Posterior vena cava (tissue), 2 donors: ENCODE data around the gene FBF1. TPM values are rescaled to one million over a fixed set of nuclear protein-coding genes. Genes with fewer than 3 reads are reported as not detected.
"Not testable (repeated sequence)": the region's sequence is repeated elsewhere in the genome, so short reads cannot be mapped to it uniquely, and the experiment has no call there.

ENCODE experiments used
- DNase-seq: peaks from one replicate; pipeline ENCODE4 v3.0.0-alpha.2; 2020; ENCODE audit warnings: low spot score
- intact Hi-C, 2 donors: fragments of 100-400 bp; cut with DNase I; formaldehyde crosslinking; loops; one replicate each; pipeline versions ENCODE4 v1.14.1 to v1.14.2; 2022 to 2023
- total RNA-seq, 2 donors: library from RNA; stranded (reverse); fragmentation: NEBNext Ultra II Directional; extraction: Animal tissue kit (Norgen Biotek cat#: 25700); gene quantifications; one replicate each; pipeline ENCODE4 v1.2.1, GENCODE V29; 2021
- donor health status: DM: yes; HTN: yes; CAD: no.
- donor health status: DM: yes; HTN: yes; CAD: no.

Gene FBF1
- total RNA-seq, 2 donors from 2014 or later = 4.5 to 6.8 TPM

- intact Hi-C loops = no loop called here
- DNase-seq = no peak
Measured at GRCh38 chr17:75899767-75900468, 40.9 kb downstream of the FBF1 start.

GRCh38 chr17:75899353-75899752 lies 41.5 kb downstream of the FBF1 start:
- no peak for DNase-seq
- intact Hi-C loops = no loop called here

- intact Hi-C loops = no loop called here
Measured at GRCh38 chr17:75898791-75899190, 42.1 kb downstream of the FBF1 start.

GRCh38 chr17:75898065-75898464 lies 42.8 kb downstream of the FBF1 start:
- DNase-seq = no peak
- intact Hi-C loops = no loop called here

More at GRCh38 chr17:75898791-75899190, 42.1 kb downstream of the FBF1 start:
- DNase-seq = no peak

GRCh38 chr17:75897160-75898019 lies 43.5 kb downstream of the FBF1 start:
- peak; percentile 88 for DNase-seq
- intact Hi-C loops = no loop called here

- intact Hi-C loops = no loop called here
- peak; percentile 97 for DNase-seq
Measured at GRCh38 chr17:75896415-75897159, 44.3 kb downstream of the FBF1 start, which contains the start of gene TRIM65. Gene TRIM65, minus strand, starts transcription at chr17:75896951. Its CDS starts 14 bp downstream, at chr17:75896937.

GRCh38 chr17:75895370-75896155 lies 45.3 kb downstream of the FBF1 start:
- DNase-seq = no peak
- intact Hi-C loops = no loop called here

GRCh38 chr17:75894049-75894733 lies 46.7 kb downstream of the FBF1 start:
- intact Hi-C loops = no loop called here
- DNase-seq = peak; percentile 69

- intact Hi-C loops = no loop called here
- no peak for DNase-seq
Measured at GRCh38 chr17:75893305-75894048, 47.4 kb downstream of the FBF1 start.

GRCh38 chr17:75892556-75893224 lies 48.2 kb downstream of the FBF1 start:
- peak; percentile 73 for DNase-seq
- intact Hi-C loops = no loop called here

GRCh38 chr17:75891605-75892555 lies 49.0 kb downstream of the FBF1 start:
- peak; percentile 65 for DNase-seq

GRCh38 chr17:75891022-75891604 lies 49.7 kb downstream of the FBF1 start:
- intact Hi-C loops = no loop called here
- peak; percentile 75 for DNase-seq

More at GRCh38 chr17:75891605-75892555, 49.0 kb downstream of the FBF1 start:
- intact Hi-C loops = no loop called here

- intact Hi-C loops = no loop called here
- no peak for DNase-seq
Measured at GRCh38 chr17:75889454-75889853, 51.4 kb downstream of the FBF1 start.

- intact Hi-C loops = no loop called here
- DNase-seq = peak; percentile 67
Measured at GRCh38 chr17:75888484-75888883, 52.4 kb downstream of the FBF1 start.

GRCh38 chr17:75885860-75886259 lies 55.0 kb downstream of the FBF1 start:
- DNase-seq, intact Hi-C loops: not testable (repeated sequence)

GRCh38 chr17:75885431-75885830 lies 55.4 kb downstream of the FBF1 start:
- DNase-seq = no peak
- intact Hi-C loops = no loop called here
